ENCODE results near the gene MBOAT1. TPM values are rescaled to one million over a fixed set of nuclear protein-coding genes. Genes with fewer than 3 reads are reported as not detected.
"Not testable (repeated sequence)": the region's sequence is repeated elsewhere in the genome, so short reads cannot be mapped to it uniquely, and the experiment has no call there.

MBOAT1 gene
- total RNA-seq, 4 donors from 2014 or later: 6.8 to 33.5 (median 25.9) TPM

GRCh38 chr6:20147469-20147868 lies 64.8 kb downstream of the MBOAT1 start:
- intact Hi-C loops (cut with DNase I; ENCODE audit: low total_unique reads): no loop called here

DNA sequence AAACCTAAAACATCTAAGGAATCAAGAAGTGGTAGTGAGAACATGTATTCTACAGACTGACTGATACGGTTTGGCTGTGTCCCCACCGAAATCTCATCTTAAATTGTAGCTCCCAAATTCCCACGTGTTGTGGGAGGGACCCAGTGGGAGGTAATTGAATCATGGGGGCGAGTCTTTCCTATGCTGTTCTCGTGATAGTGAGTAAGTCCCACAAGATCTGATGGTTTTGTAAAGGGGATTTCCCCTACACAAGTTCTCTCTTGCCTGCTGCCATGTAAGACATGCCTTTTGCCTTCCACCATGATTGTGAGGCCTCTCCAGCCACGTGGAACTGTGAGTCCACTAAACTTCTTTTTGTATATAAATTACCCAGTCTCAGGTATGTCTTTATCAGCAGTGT lies 65.4 kb downstream of the MBOAT1 start:
- H3K9me3 ChIP-seq; H3K36me3 ChIP-seq; H3K4me3 ChIP-seq; intact Hi-C loops (cut with DNase I; ENCODE audit: low total_unique reads); H3K4me1 ChIP-seq; H3K27ac ChIP-seq; DNase-seq; H3K27me3 ChIP-seq: not testable (repeated sequence)

More at GRCh38 chr6:20147469-20147868, 64.8 kb downstream of the MBOAT1 start:
- DNase-seq: no peak
- Histone ChIP-seq H3K9me3 (no peaks in the 10 kb centered on the region), H3K4me3 (no peak overlapping the region), H3K36me3 (no peaks in the 10 kb centered on the region), H3K27me3 (no peaks in the 10 kb centered on the region), H3K4me1 (no peaks in the 10 kb centered on the region), H3K27ac (no peak overlapping the region)
- TF ChIP-seq CTCF (IDR thresholded peaks at IDR 0.05): no peak

DNA sequence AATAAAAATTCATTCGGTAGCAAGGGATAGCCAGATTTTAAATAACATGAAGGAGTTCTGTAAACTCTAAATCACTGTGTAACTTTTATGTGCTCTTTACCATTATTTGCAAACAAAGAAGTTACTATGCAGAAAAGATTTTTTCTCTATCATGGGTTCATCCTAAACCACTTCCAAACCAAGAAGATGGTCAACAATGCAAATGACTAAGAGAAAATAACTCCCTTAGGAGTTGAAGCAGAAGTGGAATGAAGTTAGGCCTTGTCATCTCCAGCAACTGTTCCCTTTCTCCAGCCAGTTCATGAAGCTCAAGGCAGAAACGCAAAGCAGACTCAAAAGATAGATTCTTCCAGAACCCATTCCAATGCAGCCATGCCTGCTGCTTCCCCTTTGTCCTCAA lies 66.0 kb downstream of the MBOAT1 start:
- H3K4me1 ChIP-seq: no peaks in the 10 kb centered on the region
- H3K27ac ChIP-seq: no peak overlapping the region
- no peak overlapping the region for H3K4me3 ChIP-seq
- intact Hi-C loops (cut with DNase I; ENCODE audit: low total_unique reads): no loop called here
- no peak for DNase-seq
- H3K27me3 ChIP-seq: no peaks in the 10 kb centered on the region
- no peaks in the 10 kb centered on the region for H3K9me3 ChIP-seq
- no peak for TF ChIP-seq POLR2A (IDR thresholded peaks at IDR 0.05)
- no peak for TF ChIP-seq CTCF (IDR thresholded peaks at IDR 0.05)
- H3K36me3 ChIP-seq: no peaks in the 10 kb centered on the region

GRCh38 chr6:20142866-20143265 lies 69.4 kb downstream of the MBOAT1 start:
- H3K4me1 ChIP-seq: no peaks in the 10 kb centered on the region
- H3K9me3 ChIP-seq: no peaks in the 10 kb centered on the region
- DNase-seq: no peak
- H3K4me3 ChIP-seq: no peak overlapping the region
- H3K36me3 ChIP-seq: no peaks in the 10 kb centered on the region
- intact Hi-C loops (cut with DNase I; ENCODE audit: low total_unique reads): no loop called here
- TF ChIP-seq POLR2A (IDR thresholded peaks at IDR 0.05) (no peak), CTCF (IDR thresholded peaks at IDR 0.05) (no peak)
- no peaks in the 10 kb centered on the region for H3K27me3 ChIP-seq
- H3K27ac ChIP-seq: no peak overlapping the region

DNA sequence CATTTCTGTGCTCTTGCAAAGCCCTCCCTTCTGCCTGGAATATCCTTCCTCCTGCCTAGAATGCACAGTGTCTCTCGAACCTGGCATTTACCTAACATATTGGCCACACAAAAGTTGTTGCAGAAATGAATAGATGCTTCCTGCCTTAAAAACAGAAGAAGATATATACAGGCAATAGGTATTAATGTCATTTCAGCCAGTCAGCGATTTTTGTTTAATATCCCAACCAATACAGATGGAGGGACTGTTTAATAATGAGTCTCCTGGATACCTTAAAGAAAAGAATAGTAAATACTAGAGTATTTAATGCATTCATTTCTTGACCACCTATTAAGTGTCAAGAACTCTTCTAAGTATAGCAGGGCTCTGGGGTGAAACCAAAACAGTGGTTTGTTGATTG lies 70.3 kb downstream of the MBOAT1 start:
- Histone ChIP-seq H3K27ac (no peak overlapping the region), H3K4me3 (no peak overlapping the region), H3K27me3 (no peaks in the 10 kb centered on the region), H3K36me3 (no peaks in the 10 kb centered on the region), H3K9me3 (no peaks in the 10 kb centered on the region), H3K4me1 (no peaks in the 10 kb centered on the region)
- TF ChIP-seq POLR2A (IDR thresholded peaks at IDR 0.05) (no peak), CTCF (IDR thresholded peaks at IDR 0.05) (no peak)
- intact Hi-C loops (cut with DNase I; ENCODE audit: low total_unique reads): no loop called here
- no peak for DNase-seq

DNA sequence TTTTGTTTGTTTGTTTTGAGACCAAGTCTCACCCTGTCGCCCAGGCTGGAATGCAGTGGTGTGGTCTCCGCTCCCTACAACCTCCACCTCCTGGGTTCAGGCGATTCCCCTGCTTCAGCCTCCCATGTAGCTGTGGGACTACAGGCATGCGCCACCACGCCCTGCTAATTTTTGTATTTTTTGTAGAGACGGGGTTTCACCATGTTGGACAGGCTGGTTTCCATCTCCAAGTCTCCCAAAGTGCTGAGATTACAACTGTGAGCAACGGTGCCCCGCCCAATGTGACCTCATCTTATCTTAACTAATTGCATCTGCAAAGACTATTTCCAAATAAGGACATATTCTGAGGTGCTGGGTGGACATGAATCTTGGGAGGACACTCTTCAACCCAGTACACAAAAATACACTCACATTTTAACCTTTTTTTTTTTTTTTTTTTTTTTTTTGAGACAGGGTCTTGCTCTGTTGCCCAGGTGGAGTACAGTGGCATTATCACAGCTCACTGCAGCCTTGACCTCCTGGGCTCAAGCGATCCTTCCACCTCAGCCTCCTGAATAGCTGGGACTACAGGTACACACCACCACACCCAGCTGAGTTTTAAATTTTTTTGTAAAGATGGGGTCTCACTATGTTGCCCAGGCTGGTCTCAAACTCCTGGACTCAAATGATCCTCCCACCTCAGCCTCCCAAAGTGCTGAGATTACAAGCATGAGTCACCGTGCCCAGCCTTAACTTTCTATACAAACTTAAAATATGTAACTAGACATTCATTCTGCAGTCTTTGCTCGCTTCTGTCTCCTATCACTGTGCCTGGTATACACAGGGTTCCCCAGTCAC lies 72.9 kb downstream of the MBOAT1 start:
- H3K4me1 ChIP-seq; intact Hi-C loops (cut with DNase I; ENCODE audit: low total_unique reads); H3K27ac ChIP-seq; H3K4me3 ChIP-seq; H3K9me3 ChIP-seq; H3K36me3 ChIP-seq; DNase-seq; H3K27me3 ChIP-seq: not testable (repeated sequence)

All from uterus (tissue), 4 donors.